ENCODE data around the gene ANTXR2.

DNA sequence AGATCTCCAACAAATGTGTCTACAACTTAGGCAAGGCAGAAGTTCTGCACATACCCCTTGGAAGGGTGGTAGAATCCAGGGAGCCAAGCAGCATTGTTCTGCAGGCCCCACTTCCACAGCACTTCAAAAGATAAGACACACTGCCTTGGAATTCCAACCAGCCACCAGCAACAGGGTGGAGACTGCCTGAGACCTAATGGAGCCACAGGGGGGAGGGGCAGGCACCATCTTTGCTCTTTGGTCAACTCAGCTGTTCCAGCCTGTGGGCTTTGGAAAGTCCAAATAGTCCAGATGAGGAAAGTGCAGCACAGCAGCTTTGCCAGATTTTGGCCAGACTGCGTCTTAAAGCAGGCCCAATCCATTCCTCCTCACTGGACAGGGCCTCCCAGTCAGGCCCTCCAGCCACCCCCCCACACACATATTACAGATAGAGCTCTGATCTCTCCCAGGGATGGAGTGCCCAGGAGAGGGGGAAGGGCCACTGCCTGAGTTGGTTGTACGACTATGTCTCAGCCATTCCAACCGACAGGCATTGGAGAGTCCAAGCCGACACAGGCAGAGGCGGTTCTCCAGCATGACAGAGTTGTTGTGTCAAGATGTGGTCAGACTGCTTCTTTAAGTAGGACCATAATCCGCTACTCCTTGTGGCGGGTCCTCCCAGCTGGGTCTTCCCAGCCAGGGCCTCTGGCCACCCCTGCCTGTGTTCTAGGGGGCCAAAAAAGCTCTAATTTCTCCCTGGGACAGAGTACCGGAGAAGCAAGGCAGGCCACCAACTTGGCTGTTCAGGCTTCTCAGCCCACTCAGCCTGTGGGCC is 42.5 kb upstream of the ANTXR2 start:
- TF ChIP-seq, protein P1, sequence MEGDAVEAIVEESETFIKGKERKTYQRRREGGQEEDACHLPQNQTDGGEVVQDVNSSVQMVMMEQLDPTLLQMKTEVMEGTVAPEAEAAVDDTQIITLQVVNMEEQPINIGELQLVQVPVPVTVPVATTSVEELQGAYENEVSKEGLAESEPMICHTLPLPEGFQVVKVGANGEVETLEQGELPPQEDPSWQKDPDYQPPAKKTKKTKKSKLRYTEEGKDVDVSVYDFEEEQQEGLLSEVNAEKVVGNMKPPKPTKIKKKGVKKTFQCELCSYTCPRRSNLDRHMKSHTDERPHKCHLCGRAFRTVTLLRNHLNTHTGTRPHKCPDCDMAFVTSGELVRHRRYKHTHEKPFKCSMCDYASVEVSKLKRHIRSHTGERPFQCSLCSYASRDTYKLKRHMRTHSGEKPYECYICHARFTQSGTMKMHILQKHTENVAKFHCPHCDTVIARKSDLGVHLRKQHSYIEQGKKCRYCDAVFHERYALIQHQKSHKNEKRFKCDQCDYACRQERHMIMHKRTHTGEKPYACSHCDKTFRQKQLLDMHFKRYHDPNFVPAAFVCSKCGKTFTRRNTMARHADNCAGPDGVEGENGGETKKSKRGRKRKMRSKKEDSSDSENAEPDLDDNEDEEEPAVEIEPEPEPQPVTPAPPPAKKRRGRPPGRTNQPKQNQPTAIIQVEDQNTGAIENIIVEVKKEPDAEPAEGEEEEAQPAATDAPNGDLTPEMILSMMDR (IDR thresholded peaks at IDR 0.05; ENCODE audit: low read depth, low read length), result no peak
- no peak for TF ChIP-seq POLR2A (IDR thresholded peaks at IDR 0.05; ENCODE audit: extremely low read depth, insufficient read length)
- TF ChIP-seq MYC (IDR thresholded peaks at IDR 0.05; ENCODE audit: low read depth, low read length), result no peak
- TF ChIP-seq MAX (IDR thresholded peaks at IDR 0.05; ENCODE audit: low read depth, low read length), result no peak
